GM23338 (cell line): ENCODE measurements around the gene TRIM8. TPM values are rescaled to one million over a fixed set of nuclear protein-coding genes. Genes with fewer than 3 reads are reported as not detected.

Experiments
- ATAC-seq: fragments of 200-7000 bp; cut with Tn5 transposase; 3 replicates; pipeline ENCODE4 v1.9.1; 2020
- DNase-seq: peaks from one replicate; pipeline ENCODE4 v3.0.0-alpha.2; 2015; ENCODE audit warnings: low spot score
- H2AFZ ChIP-seq: fragments of 200-600 bp; sonication (generic); 2 replicates; pipeline ENCODE4 v1.8.0; 2016; ENCODE audit warnings: antibody characterized with exemption, mild to moderate bottlenecking, moderate library complexity
- H3F3A ChIP-seq: fragments of 200-600 bp; sonication (generic); replicated peaks from 2 replicates; pipeline ENCODE4 v1.8.0; 2017; ENCODE audit warnings: antibody characterized with exemption, mixed run types, low read depth
- H3K27ac ChIP-seq: fragments of 200-600 bp; sonication (generic); 2 replicates; pipeline ENCODE4 v1.6.1; 2016; ENCODE audit warnings: low read depth
- H3K27me3 ChIP-seq: fragments of 200-600 bp; sonication (generic); 2 replicates; pipeline ENCODE4 v1.8.0; 2016; ENCODE audit warnings: mild to moderate bottlenecking, mixed run types, moderate library complexity; ENCODE audit not compliant: insufficient read depth
- H3K36me3 ChIP-seq: fragments of 200-600 bp; sonication (generic); 2 replicates; pipeline ENCODE4 v1.8.0; 2016; ENCODE audit warnings: mild to moderate bottlenecking; ENCODE audit not compliant: insufficient read depth
- H3K4me1 ChIP-seq: fragments of 200-600 bp; sonication (generic); 2 replicates; pipeline ENCODE4 v1.8.0; 2016; ENCODE audit warnings: mild to moderate bottlenecking, moderate library complexity; ENCODE audit not compliant: insufficient read depth
- H3K4me2 ChIP-seq: fragments of 200-600 bp; sonication (generic); 2 replicates; pipeline ENCODE4 v1.7.1; 2017; ENCODE audit warnings: mixed run types
- H3K4me3 ChIP-seq: fragments of 200-600 bp; sonication (generic); 2 replicates; pipeline ENCODE4 v1.6.1; 2016; ENCODE audit warnings: mixed run types
- H3K79me2 ChIP-seq: fragments of 200-600 bp; sonication (generic); replicated peaks from 2 replicates; pipeline ENCODE4 v1.8.0; 2017; ENCODE audit warnings: mild to moderate bottlenecking; ENCODE audit not compliant: insufficient read depth
- H3K9me2 ChIP-seq: fragments of 200-600 bp; sonication (generic); 2 replicates; pipeline ENCODE4 v1.8.0; 2017; ENCODE audit not compliant: insufficient read depth
- H4K20me1 ChIP-seq: fragments of 200-600 bp; sonication (generic); replicated peaks from 2 replicates; pipeline ENCODE4 v1.8.0; 2017; ENCODE audit warnings: mild to moderate bottlenecking; ENCODE audit not compliant: insufficient read depth
- H3K27ac Mint-ChIP-seq: 2 replicates; pipeline ENCODE4 v1.8.0; 2020; ENCODE audit warnings: inconsistent platforms, mild to moderate bottlenecking, moderate library complexity, mixed read lengths
- H3K27me3 Mint-ChIP-seq: 3 replicates; pipeline ENCODE4 v1.8.0; 2022; ENCODE audit warnings: low read depth, mild to moderate bottlenecking, moderate library complexity, mixed read lengths, inconsistent platforms; ENCODE audit not compliant: insufficient read depth, poor library complexity
- H3K36me3 Mint-ChIP-seq: 3 replicates; pipeline ENCODE4 v1.8.0; 2021; ENCODE audit warnings: low read depth, mild to moderate bottlenecking, inconsistent platforms, moderate library complexity, mixed read lengths
- H3K4me1 Mint-ChIP-seq: 3 replicates; pipeline ENCODE4 v1.8.0; 2020; ENCODE audit warnings: mild to moderate bottlenecking, inconsistent platforms, mixed read lengths
- H3K4me3 Mint-ChIP-seq: 3 replicates; pipeline ENCODE4 v1.8.0; 2021; ENCODE audit warnings: moderate library complexity, mild to moderate bottlenecking, inconsistent platforms, mixed read lengths
- H3K9me3 Mint-ChIP-seq: 3 replicates; pipeline ENCODE4 v1.8.0; 2020; ENCODE audit warnings: moderate library complexity, mild to moderate bottlenecking, inconsistent platforms, mixed read lengths
- CREB1 ChIP-seq: fragments of 250-450 bp; sonication (Bioruptor Pico); IDR thresholded peaks from 2 replicates; pipeline ENCODE4 v1.5.0; 2020; ENCODE audit warnings: low read depth, mild to moderate bottlenecking, moderate library complexity
- ETS1 ChIP-seq: IDR thresholded peaks from 2 replicates; pipeline ENCODE4 v1.6.1; 2016; ENCODE audit warnings: antibody characterized with exemption
- EZH2 ChIP-seq: fragments of 200-600 bp; sonication (generic); IDR thresholded peaks from one replicate; pipeline ENCODE4 v1.8.0; 2017; ENCODE audit warnings: antibody characterized with exemption, mild to moderate bottlenecking, low read depth; ENCODE audit not compliant: unreplicated experiment
- EZH2phosphoT487 ChIP-seq: fragments of 200-600 bp; sonication (generic); IDR thresholded peaks from one replicate; pipeline ENCODE4 v1.8.1; 2018; ENCODE audit warnings: antibody characterized with exemption; ENCODE audit not compliant: unreplicated experiment
- JUNB ChIP-seq: IDR thresholded peaks from one replicate; pipeline ENCODE4 v1.6.1; 2016; ENCODE audit warnings: antibody characterized with exemption; ENCODE audit not compliant: unreplicated experiment
- NANOG ChIP-seq: IDR thresholded peaks from 2 replicates; pipeline ENCODE4 v1.6.1; 2016; ENCODE audit warnings: antibody characterized with exemption, borderline replicate concordance
- STAT1 ChIP-seq: IDR thresholded peaks from one replicate; pipeline ENCODE4 v1.6.1; 2016; ENCODE audit warnings: antibody characterized with exemption; ENCODE audit not compliant: unreplicated experiment
- ZNF114 ChIP-seq: fragments of 250-450 bp; sonication (Bioruptor Pico); IDR thresholded peaks from 2 replicates; pipeline ENCODE4 v1.5.0; 2020; ENCODE audit warnings: mild to moderate bottlenecking, moderate library complexity
- ZNF331 ChIP-seq: fragments of 250-450 bp; sonication (Bioruptor Pico); IDR thresholded peaks from 2 replicates; pipeline ENCODE4 v1.5.0; 2020; ENCODE audit warnings: low read depth, mild to moderate bottlenecking, moderate library complexity
- ZNF462 ChIP-seq: fragments of 250-450 bp; sonication (Bioruptor Pico); IDR thresholded peaks from 2 replicates; pipeline ENCODE4 v1.5.0; 2020; ENCODE audit warnings: mild to moderate bottlenecking, moderate library complexity
- polyA plus RNA-seq: library from polyadenylated mRNA; unstranded; fragments of >200 nt; fragmentation: Nextera tagmentation; extraction: Ambion mirVana; gene quantifications from 2 replicates; pipeline ENCODE4 v1.2.1, GENCODE V29; 2016
- total RNA-seq: library from RNA; depleted of rRNA; stranded (reverse); fragments of >200 nt; shearing (Covaris generic); gene quantifications from 2 replicates; pipeline ENCODE4 v1.2.3, GENCODE V29; 2014

The TRIM8 gene
- total and polyA plus RNA-seq, 2 experiments from 2014 or later, result 15.1 to 36.7 TPM

GRCh38 chr10:102629661-102630614 is 14.3 kb upstream of the TRIM8 start:
- Histone ChIP-seq H3K79me2 (no peaks in the 10 kb centered on the region), H3K4me2 (peak overlapping the region; percentile 76), H3F3A (peaks cover 10% of the 10 kb centered on the region), H3K9me2 (no peaks in the 10 kb centered on the region), H4K20me1 (no peaks in the 10 kb centered on the region), H3K4me1 (peaks cover 63% of the 10 kb centered on the region), H3K36me3 (no peaks in the 10 kb centered on the region), H2AFZ (no peak overlapping the region), H3K4me3 (no peak overlapping the region), H3K27me3 (no peaks in the 10 kb centered on the region), H3K27ac (peak overlapping the region; percentile 97)
- H3K27me3 Mint-ChIP-seq, result peaks cover 28% of the 10 kb centered on the region
- peak overlapping the region; percentile 3; the same call in 1 of the 3 replicates for H3K4me3 Mint-ChIP-seq
- peaks cover 90% of the 10 kb centered on the region for H3K4me1 Mint-ChIP-seq
- DNase-seq, result peak; percentile 85
- no peaks in the 10 kb centered on the region for H3K36me3 Mint-ChIP-seq
- ATAC-seq, result peak; percentile 40
- H3K27ac Mint-ChIP-seq, result peak overlapping the region; percentile 97
- no peak for TF ChIP-seq JUNB
- no peak for TF ChIP-seq STAT1
- TF ChIP-seq EZH2, result no peak
- no peak for TF ChIP-seq CREB1 (CRISPR knock-in tag)
- no peak for TF ChIP-seq EZH2phosphoT487
- TF ChIP-seq ZNF331 (CRISPR knock-in tag), result no peak
- no peak for TF ChIP-seq ETS1
- TF ChIP-seq ZNF114 (CRISPR knock-in tag), result no peak
- no peak for TF ChIP-seq NANOG
- H3K9me3 Mint-ChIP-seq, result no peaks in the 10 kb centered on the region

GRCh38 chr10:102630663-102631062 is 13.6 kb upstream of the TRIM8 start:
- Mint-ChIP-seq H3K4me3 (peak overlapping the region; percentile 3; the same call in 1 of the 3 replicates), H3K9me3 (no peaks in the 10 kb centered on the region), H3K4me1 (peaks cover 89% of the 10 kb centered on the region), H3K27ac (peak overlapping the region; percentile 84; the same call in 1 of the 2 replicates), H3K36me3 (no peaks in the 10 kb centered on the region), H3K27me3 (peaks cover 26% of the 10 kb centered on the region)
- Histone ChIP-seq H3K36me3 (no peaks in the 10 kb centered on the region), H3K79me2 (no peaks in the 10 kb centered on the region), H2AFZ (no peak overlapping the region), H3K4me3 (no peak overlapping the region), H3K27me3 (no peaks in the 10 kb centered on the region), H4K20me1 (no peaks in the 10 kb centered on the region), H3K4me1 (peaks cover 63% of the 10 kb centered on the region), H3F3A (peaks cover 10% of the 10 kb centered on the region), H3K27ac (peak overlapping the region; percentile 84), H3K9me2 (no peaks in the 10 kb centered on the region), H3K4me2 (0 out of 2 replicates have a peak overlapping the region, but pooled peaks have one; percentile 27)
- no peak for ATAC-seq
- no peak for DNase-seq
- TF ChIP-seq CREB1 (CRISPR knock-in tag), result no peak
- TF ChIP-seq EZH2phosphoT487, result no peak
- TF ChIP-seq ZNF462 (CRISPR knock-in tag), result no peak
